Activated naive CD4-positive, alpha-beta T cell (primary cell): ENCODE data around the gene TK1.
"Not testable (repeated sequence)": the region's sequence is repeated elsewhere in the genome, so short reads cannot be mapped to it uniquely, and the experiment has no call there.

ENCODE experiments used
- DNase-seq, 4 experiments: peaks; one replicate each; lab custom pipeline; 2025; lab: John Stamatoyannopoulos, UW

TK1 gene

DNA sequence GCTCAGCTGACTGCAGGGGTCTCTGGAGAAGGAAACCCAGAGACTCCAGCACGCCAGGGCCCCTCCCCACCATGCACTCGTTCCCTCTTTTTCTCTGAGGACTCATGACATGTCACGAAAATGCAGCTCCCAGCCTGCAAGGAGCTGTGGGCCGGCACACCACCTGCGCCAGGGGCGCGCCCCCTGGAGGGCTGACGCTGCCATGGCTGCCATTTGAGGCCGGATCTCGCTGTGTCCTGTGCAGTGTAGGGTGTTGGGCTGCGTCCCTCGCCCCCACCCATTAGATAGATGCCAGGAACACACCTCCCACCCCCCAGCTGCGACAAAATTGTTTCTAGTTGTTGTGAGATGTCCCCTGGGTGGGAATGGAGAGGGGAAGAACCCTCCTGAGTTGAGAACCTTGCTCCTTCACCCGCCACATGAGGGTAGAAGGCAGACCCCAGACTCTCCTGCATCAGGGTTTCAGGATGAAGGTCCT, 10.3 kb downstream of the TK1 start:
- DNase-seq, result peak; percentile 56 to 71 (median 62)

DNA sequence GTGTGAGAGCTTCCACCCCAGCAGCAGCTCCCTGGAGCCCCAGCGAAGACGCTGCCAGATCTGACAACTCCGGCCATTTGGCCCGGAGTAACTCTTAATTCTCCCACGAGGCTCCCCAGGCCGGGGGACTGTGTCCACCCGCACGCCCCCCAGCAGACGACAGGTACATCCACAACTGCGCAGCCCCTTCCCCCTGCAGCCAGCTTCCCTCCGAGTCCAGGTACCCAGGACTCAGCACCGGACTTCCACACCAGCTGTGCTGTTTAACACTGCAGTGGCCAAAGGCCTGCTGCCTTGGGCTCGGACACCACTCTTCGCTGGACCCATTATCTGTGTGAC, 11.2 kb downstream of the TK1 start:
- no peak for DNase-seq

DNA sequence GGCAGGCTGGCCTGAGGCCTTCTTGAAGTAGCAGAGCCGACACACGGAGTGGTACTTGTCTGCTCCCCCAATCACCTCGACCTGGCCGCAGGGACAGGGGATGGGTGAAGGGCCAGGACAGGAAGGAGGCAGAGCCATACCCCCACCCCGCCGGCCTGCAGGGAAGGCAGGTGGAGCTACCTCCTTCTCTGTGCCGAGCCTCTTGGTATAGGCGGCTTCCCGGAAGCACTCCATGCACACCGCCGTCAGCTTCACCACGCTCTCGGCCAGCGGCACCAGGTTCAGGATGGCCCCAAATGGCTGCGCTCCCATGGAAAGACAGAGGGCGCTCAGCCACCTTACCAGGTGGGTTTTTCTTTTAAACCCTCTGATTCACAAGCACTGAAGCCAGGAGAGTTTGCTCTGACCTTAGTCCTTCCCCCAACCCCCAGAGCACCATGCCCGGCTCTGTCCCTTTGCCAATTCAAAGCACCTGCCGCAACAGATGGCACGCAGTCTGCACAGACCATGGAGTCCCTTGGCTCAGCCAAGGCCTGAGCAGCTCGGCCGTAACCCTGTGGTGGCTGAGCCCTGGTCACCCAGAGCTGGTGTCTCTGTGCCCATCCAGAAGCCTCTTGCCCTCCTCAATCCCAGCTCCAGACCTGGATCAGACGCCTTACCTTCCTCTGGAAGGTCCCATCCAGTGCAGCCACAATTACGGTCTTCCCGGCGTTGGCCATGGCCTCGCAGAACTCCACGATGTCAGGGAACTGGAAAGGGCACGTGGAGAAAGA, 11.8 kb downstream of the TK1 start:
- no peak for DNase-seq

DNA sequence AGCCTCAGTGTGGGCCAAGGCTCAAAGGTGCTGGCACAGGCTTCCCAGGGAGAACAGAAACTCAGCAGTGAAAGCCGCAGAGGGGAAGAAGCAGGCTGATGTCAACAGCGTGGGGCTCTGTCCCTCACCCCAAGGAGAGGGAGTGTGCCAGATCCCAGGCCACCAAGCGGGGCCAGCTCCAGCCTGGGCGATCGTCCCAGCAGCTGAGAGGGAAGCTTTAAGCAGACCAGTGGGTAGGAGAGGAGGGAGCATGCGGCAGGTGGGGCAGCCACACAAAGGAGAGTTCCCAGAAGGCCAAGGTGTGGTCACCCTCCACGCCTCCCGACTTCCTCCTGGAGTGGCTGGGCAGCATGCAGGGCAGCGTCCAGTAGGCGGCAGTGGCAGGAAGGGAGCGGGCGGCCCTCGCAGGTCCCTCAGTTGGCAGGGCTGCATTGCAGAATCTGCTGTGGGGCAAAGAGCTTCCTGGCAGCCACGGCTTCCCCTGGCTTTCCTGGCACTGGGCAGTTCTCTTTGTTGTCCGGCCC, 12.4 kb downstream of the TK1 start:
- DNase-seq, result no peak

DNA sequence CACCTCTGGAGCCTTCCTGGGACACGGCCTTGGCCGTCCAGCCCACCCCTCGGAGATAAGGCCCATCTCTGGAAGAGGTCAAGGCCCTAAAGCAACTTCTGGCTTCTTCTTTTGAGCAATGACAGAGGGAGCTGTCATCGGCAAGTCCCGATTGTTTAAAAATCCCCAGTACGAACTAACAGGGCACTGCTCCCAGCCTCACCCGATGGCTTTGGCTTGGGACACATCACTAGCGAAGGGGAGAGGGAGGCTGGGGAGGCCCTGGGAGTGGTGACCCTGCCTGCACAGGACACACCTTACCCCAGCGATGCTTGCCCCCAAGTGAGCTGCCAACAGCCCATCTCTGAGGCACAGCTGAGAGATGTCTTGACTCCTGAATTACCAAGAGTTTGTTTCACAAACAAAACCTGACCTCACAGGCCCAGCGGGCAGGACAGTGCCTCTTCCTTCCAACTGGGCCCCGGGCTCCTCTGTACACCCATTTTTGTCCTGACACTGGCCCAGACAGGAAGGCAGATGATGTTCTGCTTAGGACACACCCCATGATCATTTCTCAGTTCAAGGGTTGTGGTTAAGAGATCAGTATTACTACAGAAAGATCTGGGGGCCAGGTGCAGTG, 13.6 kb downstream of the TK1 start:
- DNase-seq, result no peak

DNA sequence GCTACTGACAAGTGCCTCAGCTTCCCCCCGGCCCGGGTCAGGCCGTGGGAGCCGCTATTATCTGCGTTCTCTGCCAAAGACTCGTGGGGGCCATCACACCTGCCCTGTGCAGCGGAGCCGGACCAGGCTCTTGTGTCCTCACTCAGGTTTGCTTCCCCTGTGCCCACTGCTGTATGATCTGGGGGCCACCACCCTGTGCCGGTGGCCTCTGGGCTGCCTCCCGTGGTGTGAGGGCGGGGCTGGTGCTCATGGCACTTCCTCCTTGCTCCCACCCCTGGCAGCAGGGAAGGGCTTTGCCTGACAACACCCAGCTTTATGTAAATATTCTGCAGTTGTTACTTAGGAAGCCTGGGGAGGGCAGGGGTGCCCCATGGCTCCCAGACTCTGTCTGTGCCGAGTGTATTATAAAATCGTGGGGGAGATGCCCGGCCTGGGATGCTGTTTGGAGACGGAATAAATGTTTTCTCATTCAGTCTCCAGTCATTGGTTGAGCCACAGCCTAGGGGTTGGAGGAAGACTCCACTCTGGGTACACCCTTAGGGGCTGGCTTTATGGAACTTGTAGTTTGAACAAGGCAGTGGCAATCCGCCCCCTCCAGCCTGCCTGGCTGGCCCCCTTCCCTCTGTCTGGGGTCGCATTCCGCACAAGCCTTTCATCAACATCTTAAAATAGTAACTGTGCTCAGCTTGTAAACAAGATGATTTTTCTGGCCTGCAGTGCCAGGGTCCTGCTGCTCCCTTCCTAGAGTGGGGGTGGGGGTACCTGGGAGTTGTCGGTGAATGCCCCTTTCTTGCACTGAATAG, 14.4 kb downstream of the TK1 start:
- no peak for DNase-seq

DNA sequence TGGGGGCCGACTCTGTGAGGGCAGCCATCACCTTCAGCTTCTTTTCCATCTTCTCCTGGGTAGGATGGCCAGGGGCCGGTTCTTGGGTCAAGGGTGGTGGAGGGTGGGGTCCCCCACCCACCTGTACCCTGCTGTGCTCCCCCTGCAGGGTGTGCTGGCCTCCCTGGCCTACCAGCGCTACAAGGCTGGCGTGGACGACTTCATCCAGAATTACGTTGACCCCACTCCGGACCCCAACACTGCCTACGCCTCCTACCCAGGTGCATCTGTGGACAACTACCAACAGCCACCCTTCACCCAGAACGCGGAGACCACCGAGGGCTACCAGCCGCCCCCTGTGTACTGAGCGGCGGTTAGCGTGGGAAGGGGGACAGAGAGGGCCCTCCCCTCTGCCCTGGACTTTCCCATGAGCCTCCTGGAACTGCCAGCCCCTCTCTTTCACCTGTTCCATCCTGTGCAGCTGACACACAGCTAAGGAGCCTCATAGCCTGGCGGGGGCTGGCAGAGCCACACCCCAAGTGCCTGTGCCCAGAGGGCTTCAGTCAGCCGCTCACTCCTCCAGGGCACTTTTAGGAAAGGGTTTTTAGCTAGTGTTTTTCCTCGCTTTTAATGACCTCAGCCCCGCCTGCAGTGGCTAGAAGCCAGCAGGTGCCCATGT, 15.1 kb downstream of the TK1 start:
- DNase-seq, result not testable (repeated sequence)

DNA sequence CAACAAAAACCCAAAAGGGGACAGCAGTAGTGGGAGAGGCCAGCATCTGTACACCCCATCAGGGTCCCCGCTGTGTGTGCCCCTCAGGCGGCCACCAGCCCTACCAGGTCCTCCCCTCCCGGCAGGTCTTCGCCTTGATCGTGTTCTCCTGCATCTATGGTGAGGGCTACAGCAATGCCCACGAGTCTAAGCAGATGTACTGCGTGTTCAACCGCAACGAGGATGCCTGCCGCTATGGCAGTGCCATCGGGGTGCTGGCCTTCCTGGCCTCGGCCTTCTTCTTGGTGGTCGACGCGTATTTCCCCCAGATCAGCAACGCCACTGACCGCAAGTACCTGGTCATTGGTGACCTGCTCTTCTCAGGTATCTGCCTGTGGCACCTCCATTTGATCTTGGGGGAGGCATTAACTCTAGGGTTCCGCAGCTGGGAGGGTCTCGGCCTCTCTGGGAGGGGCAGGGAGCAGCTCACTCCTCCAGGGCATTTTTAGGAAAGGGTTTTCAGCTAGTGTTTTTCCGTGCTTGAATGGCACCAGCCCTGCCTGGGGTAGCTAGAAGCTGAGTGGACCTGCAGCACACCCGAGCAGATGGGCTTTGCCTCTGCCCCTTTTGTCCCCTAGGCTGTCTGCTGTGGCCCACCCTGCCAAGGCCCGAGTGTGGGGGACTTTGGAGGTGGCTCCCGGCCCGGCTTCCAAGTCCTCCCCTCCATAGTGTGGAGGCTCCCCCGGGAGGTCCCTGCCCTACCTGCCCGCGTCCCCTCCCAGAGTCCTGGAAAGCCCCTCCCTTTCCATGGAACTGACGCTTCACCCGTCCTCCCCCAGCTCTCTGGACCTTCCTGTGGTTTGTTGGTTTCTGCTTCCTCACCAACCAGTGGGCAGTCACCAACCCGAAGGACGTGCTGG, 15.9 kb downstream of the TK1 start:
- DNase-seq, result no peak

DNA sequence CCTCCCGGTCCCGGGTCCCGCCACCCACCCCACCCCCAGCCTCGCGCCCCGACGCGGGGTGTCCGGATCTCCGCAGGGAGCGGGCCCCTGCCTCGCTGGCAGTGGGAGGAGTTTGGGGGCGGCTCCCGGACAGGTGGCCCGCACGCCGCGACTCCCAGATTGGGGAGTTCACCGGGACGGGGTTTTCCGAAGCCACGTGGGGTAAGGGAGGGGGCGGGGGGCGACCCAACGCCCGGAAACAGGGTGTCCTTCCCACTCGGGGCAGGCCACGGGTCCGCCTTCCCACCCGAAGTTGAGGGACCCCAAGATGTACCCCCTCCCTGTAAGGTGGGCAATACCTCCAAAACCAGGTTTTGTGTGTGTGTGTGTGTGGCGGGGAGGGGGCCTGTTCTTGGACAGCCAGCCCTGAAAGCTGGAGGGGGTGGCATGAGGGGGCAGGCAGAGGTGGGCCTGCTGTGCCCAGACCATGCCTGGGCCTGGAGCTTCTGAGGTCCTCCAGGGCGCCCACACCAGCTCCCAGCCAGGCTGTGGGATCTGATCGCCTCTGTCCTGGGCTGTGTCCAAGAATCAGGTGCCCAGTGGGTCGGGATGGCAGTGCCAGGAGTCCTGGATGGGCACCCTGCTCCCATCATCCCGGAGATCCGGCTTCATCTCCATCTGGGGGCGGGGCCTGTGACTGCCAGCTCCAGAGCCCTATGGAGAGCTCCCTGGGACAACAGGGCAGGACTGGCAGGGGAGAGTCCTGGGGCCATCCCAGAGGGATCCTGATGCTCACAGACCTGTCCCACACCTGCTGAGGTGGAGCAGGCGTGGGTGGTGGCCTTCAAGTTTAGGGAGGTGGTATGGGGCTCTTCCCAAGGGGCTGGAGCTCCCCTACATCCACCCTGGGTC, 17.7 kb downstream of the TK1 start:
- DNase-seq, result peak in 1 of 4 experiments; percentile 28

DNA sequence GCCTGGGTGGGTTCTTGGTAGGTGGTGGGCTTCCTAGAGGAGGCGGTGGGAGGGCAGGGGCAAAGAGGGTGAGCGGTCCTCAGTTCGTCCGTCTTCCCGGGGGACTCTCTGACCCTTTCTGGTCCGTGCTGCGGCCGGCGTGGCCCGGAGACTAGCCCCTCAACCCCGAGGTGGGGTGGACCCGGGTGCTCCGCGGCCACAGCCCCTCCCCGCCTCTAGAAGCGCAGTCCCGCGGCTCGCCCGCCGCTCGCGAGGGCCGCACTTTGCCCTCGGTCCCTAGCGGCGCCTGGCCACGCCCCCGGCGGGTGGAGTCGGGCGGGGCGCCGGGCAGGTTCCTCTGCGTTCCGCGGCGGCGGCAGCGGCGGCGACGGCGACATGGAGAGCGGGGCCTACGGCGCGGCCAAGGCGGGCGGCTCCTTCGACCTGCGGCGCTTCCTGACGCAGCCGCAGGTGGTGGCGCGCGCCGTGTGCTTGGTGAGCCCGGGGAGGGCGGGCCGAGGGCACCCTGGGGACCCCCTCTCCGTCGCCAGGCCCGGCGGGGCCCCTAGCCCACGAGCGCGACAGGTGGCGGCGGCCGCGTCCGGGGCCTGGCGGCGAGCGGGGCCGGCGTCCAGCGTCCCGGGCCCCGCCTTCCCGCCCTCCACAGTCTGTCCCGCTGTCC, 18.5 kb downstream of the TK1 start, which contains the start of gene SYNGR2:
TSS of gene SYNGR2 (plus strand) at position 340 of the 661 bp plus-strand sequence. CDS start at position 376, 36 bp downstream.
- peak; percentile 60 to 91 (median 69) for DNase-seq

DNA sequence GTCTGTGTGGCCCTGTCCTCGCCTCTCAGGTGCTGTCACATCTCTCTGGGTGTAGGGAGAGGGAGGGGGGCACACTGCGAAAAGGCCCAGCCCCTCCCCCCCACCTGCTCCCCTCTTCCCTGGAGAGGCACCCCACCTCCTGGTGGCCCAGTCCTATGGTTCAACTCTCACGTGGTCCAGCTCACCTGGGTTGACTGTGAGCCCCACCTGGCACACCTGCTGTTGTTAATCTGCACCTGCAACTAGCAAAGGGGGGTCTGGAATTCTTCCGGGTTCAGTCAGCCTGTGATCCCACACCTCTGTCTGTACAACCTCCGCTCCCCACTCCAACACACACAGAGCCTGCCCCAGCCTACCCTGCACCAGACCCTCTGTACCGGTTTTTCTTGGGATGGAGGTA, 20.4 kb downstream of the TK1 start:
- DNase-seq, result no peak

DNA sequence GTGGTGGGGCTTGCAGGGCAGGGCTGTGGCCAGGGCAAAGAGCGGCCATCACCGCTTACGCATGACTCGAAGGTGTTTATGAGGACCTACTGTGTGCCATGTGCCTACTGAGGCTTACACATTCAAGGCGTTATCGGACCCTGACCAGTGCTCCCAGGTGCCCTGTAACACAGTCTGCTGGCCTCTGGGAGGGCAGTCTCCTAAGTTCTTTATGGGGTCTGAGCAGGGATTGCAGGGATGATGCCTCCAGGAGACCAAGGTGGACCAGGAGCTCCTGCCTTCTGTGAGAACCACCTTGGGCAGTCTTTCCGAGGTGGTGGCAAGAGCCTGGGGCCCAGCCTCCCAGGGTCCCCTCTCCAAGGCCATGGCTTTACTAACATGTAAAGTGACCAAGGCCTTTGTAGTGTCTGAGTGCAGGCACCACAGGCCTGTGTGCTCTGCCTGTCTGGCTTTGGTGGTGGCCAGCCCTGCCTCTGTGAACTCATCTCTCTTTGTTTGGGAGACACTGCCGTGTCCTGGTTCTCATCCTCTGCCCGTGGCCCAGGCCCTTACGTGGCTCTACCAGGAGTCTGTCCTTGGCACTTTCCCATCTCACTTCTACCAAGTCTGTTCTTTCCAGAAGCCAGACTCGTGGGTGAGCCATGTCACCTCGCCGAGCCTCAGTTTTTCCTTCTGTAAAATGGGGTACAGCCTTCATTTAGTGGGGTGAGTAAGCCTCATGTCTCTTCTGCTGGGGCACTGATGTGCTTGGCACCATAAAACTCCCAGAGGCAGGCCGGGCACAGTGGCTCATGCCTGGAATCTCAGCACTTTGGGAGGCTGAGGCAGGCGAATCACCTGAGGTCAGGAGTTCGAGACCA, 21.9 kb downstream of the TK1 start:
- no peak for DNase-seq

DNA sequence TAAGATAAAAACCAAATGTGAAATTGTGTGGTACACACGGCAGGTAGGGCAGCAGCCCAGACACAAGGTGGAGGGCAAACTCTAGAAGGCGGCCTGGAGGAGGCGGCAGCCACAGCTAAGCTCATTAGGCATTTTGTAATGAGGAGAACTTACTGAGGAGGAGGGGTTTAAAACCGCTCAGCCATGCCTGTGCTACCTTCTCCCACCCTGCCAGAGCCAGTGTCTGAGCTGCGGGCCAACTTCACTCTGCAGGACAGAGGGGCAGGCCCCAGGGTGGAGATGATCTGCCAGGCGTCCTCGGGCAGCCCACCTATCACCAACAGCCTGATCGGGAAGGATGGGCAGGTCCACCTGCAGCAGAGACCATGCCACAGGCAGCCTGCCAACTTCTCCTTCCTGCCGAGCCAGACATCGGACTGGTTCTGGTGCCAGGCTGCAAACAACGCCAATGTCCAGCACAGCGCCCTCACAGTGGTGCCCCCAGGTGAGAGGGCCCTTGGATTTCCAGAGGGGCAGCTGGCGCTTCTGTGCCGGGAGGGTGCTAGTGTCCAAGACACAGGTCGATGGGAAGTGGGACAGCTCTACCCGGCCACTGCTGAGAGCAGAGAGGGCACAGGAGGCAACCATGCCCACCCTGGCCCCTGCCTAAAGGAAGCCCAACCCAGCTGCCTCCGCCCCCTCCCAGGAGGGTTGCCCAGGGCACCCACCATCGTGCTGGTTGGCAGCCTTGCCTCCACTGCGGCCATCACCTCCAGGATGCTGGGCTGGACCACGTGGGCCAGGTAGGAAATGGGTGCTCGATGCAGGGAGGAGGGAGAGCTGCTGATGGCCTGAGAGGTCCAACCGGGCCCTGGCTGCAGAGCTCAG, 22.7 kb downstream of the TK1 start:
- DNase-seq, result no peak

DNA sequence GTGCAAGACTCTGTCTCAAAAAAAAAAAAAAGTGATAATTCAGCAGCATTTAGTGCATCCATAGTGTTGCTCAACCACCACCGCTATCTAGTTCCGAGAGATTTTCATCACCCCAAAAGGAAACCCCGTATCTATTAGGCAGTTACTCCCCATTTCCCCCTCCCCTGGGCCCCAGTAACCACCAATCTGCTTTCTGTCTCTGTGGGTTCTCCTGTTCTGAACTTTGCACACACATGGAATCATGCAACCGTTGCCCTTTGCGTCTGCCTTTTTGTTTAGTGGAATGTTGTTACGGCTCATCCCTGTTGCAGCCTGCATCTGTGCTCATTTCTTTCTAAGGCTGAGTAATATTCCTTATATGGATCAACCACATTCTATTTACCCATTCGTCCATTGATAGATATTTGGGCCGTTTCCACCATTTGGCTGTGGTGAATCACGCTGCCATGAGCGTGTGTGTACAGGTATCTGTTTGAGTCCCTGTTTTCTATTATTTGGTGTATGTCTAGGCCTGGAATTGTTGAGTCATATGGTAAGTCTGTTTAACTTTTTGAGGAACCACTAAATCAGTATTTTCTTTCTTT, 27.2 kb downstream of the TK1 start:
- no peak for DNase-seq

DNA sequence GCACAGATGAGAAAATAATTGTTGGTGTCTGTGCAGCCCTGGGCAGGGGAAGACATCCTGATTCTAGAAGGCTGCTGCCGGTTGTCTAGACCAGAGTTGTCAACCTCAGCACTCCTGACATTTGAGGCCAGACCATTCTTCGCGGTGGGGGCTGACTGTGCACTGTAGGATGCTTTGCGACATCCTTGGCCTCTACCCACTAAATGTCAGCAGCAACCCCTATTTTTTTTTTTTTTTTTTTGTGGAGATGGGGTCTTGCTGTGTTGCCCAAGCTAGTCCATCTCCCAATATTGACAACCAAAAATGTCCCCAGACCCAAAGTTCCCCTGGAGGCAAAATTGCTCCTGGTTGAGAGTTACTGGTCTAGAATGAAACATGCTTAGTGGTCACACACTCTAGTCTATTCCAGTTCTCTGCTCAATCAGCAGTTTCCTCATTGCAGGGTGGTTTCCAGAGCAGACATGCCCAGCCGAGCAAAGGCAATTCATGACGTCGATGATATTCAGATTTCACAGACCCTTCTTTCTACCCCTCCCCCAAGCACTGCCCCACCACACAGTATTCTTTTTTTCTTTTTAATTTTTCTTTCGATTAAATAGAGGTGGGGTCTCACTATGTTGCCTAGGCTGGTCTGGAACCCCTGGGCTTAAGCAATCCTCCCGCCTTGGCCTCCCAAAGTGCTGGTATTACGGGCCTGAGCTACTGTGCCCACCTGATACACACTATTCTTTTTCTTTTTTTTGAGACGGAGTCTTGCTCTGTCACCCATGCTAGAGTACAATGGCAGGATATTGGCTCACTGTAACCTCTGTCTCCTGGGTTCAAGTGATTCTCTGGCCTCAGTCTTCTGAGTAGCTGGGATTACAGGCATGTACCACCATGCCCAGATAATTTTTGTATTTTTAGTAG, 31.7 kb downstream of the TK1 start:
- DNase-seq, result no peak

DNA sequence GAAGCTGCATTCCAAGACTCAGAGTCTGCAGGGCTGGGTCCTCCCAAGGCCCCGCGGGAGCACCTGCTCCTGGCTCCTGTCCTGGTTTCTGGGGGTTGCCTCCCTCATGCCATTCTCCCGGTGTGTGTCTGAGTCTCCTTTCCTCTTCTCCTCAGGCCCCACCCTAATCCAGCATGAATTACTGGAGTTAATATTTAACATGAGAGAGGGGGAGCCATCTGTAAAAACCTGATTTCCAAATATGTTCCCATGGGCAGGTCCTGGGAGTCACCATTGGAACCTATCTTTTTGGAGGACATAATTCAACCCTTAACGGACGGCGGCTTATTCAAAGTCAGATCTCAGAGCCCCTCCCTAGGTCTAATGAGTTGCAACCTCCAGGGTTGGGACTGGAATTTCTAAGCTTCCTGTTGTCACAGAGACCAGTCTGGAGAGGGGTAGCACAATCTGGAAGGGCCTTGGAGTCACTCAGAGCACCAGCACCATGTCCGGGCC, 35.3 kb downstream of the TK1 start:
- DNase-seq, result no peak
